ENCODE data around the gene ASTN2. TPM values are rescaled to one million over a fixed set of nuclear protein-coding genes. Genes with fewer than 3 reads are reported as not detected.

The ASTN2 gene
- polyA plus RNA-seq, 2 of the 4 experiments (the other 2 are of a cell fraction) = 5.8 to 11.6 TPM

- FAIRE-seq (no peak), ATAC-seq (no peak), DNase-seq (ENCODE audit: low read depth in 1 of 2, low spot score in 1 of 2) (no peak)
- Histone ChIP-seq H3K4me1 (peaks cover 14% of the 10 kb centered on the region; the same call in 2 of the 3 replicates), H3K4me3 (no peak overlapping the region), H3K4me2 (no peak overlapping the region), H3K9me3 (no peaks in the 10 kb centered on the region), H3K27ac (0 out of 6 replicates have a peak overlapping the region, but pooled peaks of 1 of the 2 experiments have one; percentile 25)
- POLR2A ChIA-PET = no interaction called here
- 89% methylated on average over 6 of the region's 6 CpGs for WGBS (ENCODE audit: missing lambda C conversion rate)
- CTCF ChIA-PET = interaction anchor here (0.7 to 1.4 kb wide), 4 partner anchors 10 to 43 kb away, joined by 3 to 5 read pairs (median 4); no protein-coding TSS in a partner anchor
- TF ChIP-seq BCL3 (IDR thresholded peaks at IDR 0.05) (no peak), SMC3 (IDR thresholded peaks at IDR 0.05) (no peak), CHD2 (IDR thresholded peaks at IDR 0.05; ENCODE audit: low read length, partially characterized antibody) (no peak), JUNB (IDR thresholded peaks at IDR 0.05) (no peak), CEBPB (IDR thresholded peaks at IDR 0.05) (no peak), BHLHE40 (IDR thresholded peaks at IDR 0.05; ENCODE audit: low read depth, low read length) (no peak), HMGXB4 (CRISPR knock-in tag; IDR thresholded peaks at IDR 0.05; ENCODE audit: borderline replicate concordance) (no peak), RNF2 (IDR thresholded peaks at IDR 0.05; ENCODE audit: borderline replicate concordance, low read depth) (no peak), NFE2L2 (conservative IDR thresholded peaks at IDR 0.05; ENCODE audit: low read length) (no peak), ZFP36 (IDR thresholded peaks at IDR 0.05; ENCODE audit: borderline replicate concordance, partially characterized antibody) (no peak), EHMT2 (IDR thresholded peaks at IDR 0.05; ENCODE audit: low read depth) (no peak), JUN (IDR thresholded peaks at IDR 0.05) (no peak), MAFK (IDR thresholded peaks at IDR 0.05; ENCODE audit: partially characterized antibody) (no peak), ZSCAN20 (CRISPR knock-in tag; IDR thresholded peaks at IDR 0.05) (no peak), HOXA7 (CRISPR knock-in tag; IDR thresholded peaks at IDR 0.05) (no peak), TFCP2L1 (CRISPR knock-in tag; IDR thresholded peaks at IDR 0.05) (no peak), FOSL2 (IDR thresholded peaks at IDR 0.05) (no peak), FOSL2 (CRISPR knock-in tag; IDR thresholded peaks at IDR 0.05) (no peak), CBX8 (IDR thresholded peaks at IDR 0.05) (no peak), NPAS2 (CRISPR knock-in tag; IDR thresholded peaks at IDR 0.05; ENCODE audit: borderline replicate concordance) (no peak), ZC3H11A (IDR thresholded peaks at IDR 0.05) (no peak)
These were observed 966.9 kb downstream of the ASTN2 start for GRCh38 chr9:116447934-116448333.

GRCh38 chr9:116442528-116442927, 972.3 kb downstream of the ASTN2 start:
- no peaks in the 10 kb centered on the region for H3K4me1 ChIP-seq
- H3K4me2 ChIP-seq = no peak overlapping the region
- no peak for ATAC-seq
- TF ChIP-seq FOSL2 (IDR thresholded peaks at IDR 0.05) = no peak
- no peak for TF ChIP-seq FOSL2 (CRISPR knock-in tag; IDR thresholded peaks at IDR 0.05)
- no peak for TF ChIP-seq ZC3H11A (IDR thresholded peaks at IDR 0.05)
- peak; percentile 95 for TF ChIP-seq MAFK (IDR thresholded peaks at IDR 0.05; ENCODE audit: partially characterized antibody)
- no peak for TF ChIP-seq HOXA7 (CRISPR knock-in tag; IDR thresholded peaks at IDR 0.05)
- TF ChIP-seq JUN (IDR thresholded peaks at IDR 0.05) = no peak
- TF ChIP-seq REST (IDR thresholded peaks at IDR 0.05) = no peak
- H3K9me3 ChIP-seq = no peaks in the 10 kb centered on the region
- POLR2A ChIA-PET = no interaction called here
- H3K4me3 ChIP-seq = no peak overlapping the region
- CTCF ChIA-PET = no interaction called here
- no peak for FAIRE-seq
- DNase-seq (ENCODE audit: low read depth in 1 of 2, low spot score in 1 of 2) = no peak
- H3K27ac ChIP-seq = no peak overlapping the region
